Fibroblast of skin of left quadriceps (primary cell): ENCODE results near the gene NUMA1.

ENCODE experiments used
- DNase-seq, 2 experiments: peaks; one replicate each; pipeline ENCODE4 v3.0.0-alpha.2; 2013; ENCODE audit warnings: low read depth in 2 of 2

The NUMA1 gene

GRCh38 chr11:72023335-72023734, 57.0 kb downstream of the NUMA1 start:
- no peak for DNase-seq

- no peak for DNase-seq
Measured at GRCh38 chr11:72018171-72018570, 62.2 kb downstream of the NUMA1 start.

GRCh38 chr11:72015511-72016061, 64.8 kb downstream of the NUMA1 start:
- DNase-seq, result no peak

- DNase-seq, result no peak
Measured at GRCh38 chr11:72014761-72015320, 65.5 kb downstream of the NUMA1 start.

GRCh38 chr11:72013765-72014711, 66.3 kb downstream of the NUMA1 start:
- DNase-seq, result no peak

- no peak for DNase-seq
Measured at GRCh38 chr11:72012897-72013721, 67.2 kb downstream of the NUMA1 start.

GRCh38 chr11:72012091-72012630, 68.2 kb downstream of the NUMA1 start:
- DNase-seq, result no peak

- DNase-seq, result no peak
Measured at GRCh38 chr11:72010529-72011233, 69.7 kb downstream of the NUMA1 start.

GRCh38 chr11:72009156-72009555, 71.2 kb downstream of the NUMA1 start:
- DNase-seq, result no peak

GRCh38 chr11:72008728-72009127, 71.6 kb downstream of the NUMA1 start:
- DNase-seq, result no peak

- DNase-seq, result no peak
Measured at GRCh38 chr11:72007587-72007986, 72.8 kb downstream of the NUMA1 start.

- DNase-seq, result no peak
Measured at GRCh38 chr11:72007089-72007476, 73.3 kb downstream of the NUMA1 start.

- no peak for DNase-seq
Measured at GRCh38 chr11:72006309-72007088, 73.8 kb downstream of the NUMA1 start.

GRCh38 chr11:72005347-72006260, 74.7 kb downstream of the NUMA1 start:
- DNase-seq, result no peak

- no peak for DNase-seq
Measured at GRCh38 chr11:72004515-72005346, 75.6 kb downstream of the NUMA1 start.

GRCh38 chr11:72003776-72004171, 76.6 kb downstream of the NUMA1 start:
- no peak for DNase-seq

- DNase-seq, result no peak
Measured at GRCh38 chr11:72002841-72003775, 77.2 kb downstream of the NUMA1 start.
